HL-60 (cell line): Measurements from ENCODE around the gene METAP2.

Experiments
- DNase-seq, 2 experiments: peaks; one replicate each; pipeline ENCODE4 v3.0.0-alpha.2; 2010 to 2020; ENCODE audit warnings: low read depth in 1 of 2, low spot score in 1 of 2
- H3K27ac ChIP-seq: fragments of 250-450 bp; sonication (Bioruptor Pico); replicated peaks from 2 replicates; pipeline ENCODE4 v1.5.1; 2020; ENCODE audit warnings: mild to moderate bottlenecking, moderate library complexity
- H3K27me3 ChIP-seq: fragments of 250-450 bp; sonication (Bioruptor Pico); 2 replicates; pipeline ENCODE4 v1.5.1; 2021; ENCODE audit warnings: mild to moderate bottlenecking, moderate library complexity; ENCODE audit not compliant: insufficient read depth, poor library complexity, severe bottlenecking
- H3K4me3 ChIP-seq: replicated peaks from 2 replicates; pipeline ENCODE4 v1.5.1; 2011; ENCODE audit warnings: mild to moderate bottlenecking, control low read depth, low read length; ENCODE audit not compliant: insufficient read depth
- GABPA ChIP-seq: IDR thresholded peaks from 2 replicates; pipeline ENCODE4 v1.6.1; 2012; ENCODE audit warnings: low read depth
- POLR2AphosphoS5 ChIP-seq: IDR thresholded peaks from 2 replicates; pipeline ENCODE4 v1.6.1; 2012; ENCODE audit warnings: low read depth
- REST ChIP-seq: IDR thresholded peaks from 2 replicates; pipeline ENCODE4 v1.6.1; 2012; ENCODE audit warnings: low read depth; ENCODE audit not compliant: insufficient replicate concordance
- SPI1 ChIP-seq: IDR thresholded peaks from 2 replicates; pipeline ENCODE4 v1.6.1; 2012; ENCODE audit warnings: low read depth, mild to moderate bottlenecking, borderline replicate concordance
- TF ChIP-seq, protein P1 (sequence below): IDR thresholded peaks from one replicate; pipeline ENCODE4 v1.5.1; 2011; ENCODE audit warnings: low read length, control low read depth, inconsistent platforms; ENCODE audit not compliant: insufficient read depth

Gene METAP2

DNA sequence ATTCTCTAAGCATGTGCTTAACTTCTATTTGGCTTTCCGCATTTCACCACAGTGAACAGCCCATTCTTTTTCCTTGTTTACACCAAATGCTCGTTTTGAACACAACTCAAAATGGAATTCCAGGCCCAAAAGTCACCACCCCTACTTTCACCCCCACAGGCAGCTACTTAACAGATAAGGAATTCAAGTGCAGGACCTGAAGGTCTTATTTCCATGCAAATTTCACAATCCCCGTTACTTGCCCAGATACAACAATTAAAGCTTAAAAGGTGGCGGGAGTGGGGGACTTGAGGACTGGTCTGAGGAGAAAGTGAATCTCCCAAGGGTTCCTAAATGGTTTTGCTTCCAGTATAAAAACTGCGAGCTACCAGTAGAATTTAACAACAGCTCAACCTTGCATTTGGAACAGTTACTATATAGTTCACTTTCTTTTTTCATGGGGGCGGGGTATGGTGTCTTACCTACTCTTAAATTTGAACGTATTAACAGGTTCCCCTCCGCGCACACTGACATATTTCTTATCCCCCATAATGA is 73.6 kb downstream of the METAP2 start:
- no peak for DNase-seq
- Histone ChIP-seq H3K27me3 (peaks cover 11% of the 10 kb centered on the region), H3K4me3 (peak overlapping the region; percentile 85; the same call in 1 of the 2 replicates), H3K27ac (no peak overlapping the region)
- TF ChIP-seq, protein P1, sequence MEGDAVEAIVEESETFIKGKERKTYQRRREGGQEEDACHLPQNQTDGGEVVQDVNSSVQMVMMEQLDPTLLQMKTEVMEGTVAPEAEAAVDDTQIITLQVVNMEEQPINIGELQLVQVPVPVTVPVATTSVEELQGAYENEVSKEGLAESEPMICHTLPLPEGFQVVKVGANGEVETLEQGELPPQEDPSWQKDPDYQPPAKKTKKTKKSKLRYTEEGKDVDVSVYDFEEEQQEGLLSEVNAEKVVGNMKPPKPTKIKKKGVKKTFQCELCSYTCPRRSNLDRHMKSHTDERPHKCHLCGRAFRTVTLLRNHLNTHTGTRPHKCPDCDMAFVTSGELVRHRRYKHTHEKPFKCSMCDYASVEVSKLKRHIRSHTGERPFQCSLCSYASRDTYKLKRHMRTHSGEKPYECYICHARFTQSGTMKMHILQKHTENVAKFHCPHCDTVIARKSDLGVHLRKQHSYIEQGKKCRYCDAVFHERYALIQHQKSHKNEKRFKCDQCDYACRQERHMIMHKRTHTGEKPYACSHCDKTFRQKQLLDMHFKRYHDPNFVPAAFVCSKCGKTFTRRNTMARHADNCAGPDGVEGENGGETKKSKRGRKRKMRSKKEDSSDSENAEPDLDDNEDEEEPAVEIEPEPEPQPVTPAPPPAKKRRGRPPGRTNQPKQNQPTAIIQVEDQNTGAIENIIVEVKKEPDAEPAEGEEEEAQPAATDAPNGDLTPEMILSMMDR, result no peak
- TF ChIP-seq GABPA (no peak), REST (no peak), POLR2AphosphoS5 (no peak), SPI1 (no peak)

DNA sequence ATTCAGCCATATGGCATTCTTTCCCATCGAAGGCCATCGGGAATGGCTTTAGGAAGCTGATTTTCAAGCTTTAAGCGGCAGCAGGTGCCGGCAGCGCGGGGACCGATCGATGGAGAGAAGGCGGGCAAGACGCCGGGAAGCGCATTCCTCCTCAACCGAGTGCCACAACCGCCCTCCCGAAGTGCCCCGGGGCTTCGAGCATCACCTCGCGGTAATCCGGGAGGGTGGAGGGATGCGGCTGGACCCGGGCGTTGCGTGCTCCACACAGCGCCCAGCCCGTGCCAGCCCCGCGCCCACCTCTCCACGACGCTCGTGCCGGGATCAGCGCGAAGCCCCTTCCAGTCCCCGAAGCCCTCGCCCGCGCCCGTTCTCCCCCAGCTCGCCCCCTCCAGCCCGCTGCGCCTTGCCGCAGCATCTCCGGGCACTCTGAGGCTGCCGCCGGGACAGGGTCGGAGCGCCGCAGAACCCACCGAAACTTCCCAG is 74.1 kb downstream of the METAP2 start:
- no peak for TF ChIP-seq GABPA
- no peak for TF ChIP-seq REST
- no peak for TF ChIP-seq POLR2AphosphoS5
- TF ChIP-seq, protein P1, result no peak
- TF ChIP-seq SPI1, result no peak
- Histone ChIP-seq H3K27me3 (peaks cover 11% of the 10 kb centered on the region), H3K4me3 (peak overlapping the region; percentile 85), H3K27ac (no peak overlapping the region)
- DNase-seq, result no peak

DNA sequence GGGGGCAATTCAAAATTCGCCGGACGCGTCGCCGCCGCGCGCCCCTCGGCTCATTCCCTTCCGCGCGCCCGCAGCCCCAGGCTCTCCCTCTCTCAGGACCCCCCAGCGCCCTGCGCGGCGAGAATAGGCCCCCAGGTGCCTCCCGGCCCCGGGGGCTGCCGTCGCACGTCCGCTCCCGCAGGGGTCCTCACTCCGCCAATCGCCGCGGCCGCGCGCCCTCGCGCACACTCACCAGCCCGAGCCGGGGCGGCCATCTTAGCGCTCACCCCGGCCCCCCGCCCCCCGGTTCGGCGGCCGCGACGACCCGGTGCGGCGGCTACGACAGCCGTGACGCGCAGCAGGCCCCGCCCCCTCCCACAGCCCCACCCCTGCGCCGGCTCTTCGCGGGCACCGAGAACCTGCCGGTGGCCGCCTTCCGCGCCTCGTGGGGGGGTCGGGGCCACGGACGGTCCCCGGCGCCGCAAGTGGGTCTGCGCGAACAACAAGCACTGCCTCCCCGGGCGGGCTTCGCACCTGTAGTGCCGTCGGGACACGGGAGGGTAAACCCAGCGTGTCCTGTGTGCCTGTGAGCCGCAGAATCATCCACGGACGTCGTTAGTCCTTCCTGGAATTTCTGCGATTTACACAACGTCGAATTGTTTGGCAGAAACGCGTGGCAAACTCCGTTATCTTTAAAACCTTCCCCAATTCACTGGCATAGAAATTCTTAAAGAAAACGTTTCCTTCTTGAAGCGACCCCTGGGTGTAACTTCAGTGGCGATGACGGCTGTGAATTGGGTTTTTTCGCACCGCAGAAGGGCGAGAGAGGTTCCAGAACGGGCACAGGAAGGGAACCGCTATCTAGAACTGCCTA is 74.8 kb downstream of the METAP2 start:
- Histone ChIP-seq H3K4me3 (peak overlapping the region; percentile 85), H3K27ac (no peak overlapping the region), H3K27me3 (peaks cover 11% of the 10 kb centered on the region)
- peak; percentile 39 for TF ChIP-seq REST
- TF ChIP-seq SPI1, result no peak
- DNase-seq, result peak in 1 of 2 experiments; percentile 15
